HCT116 (cell line): ENCODE results near the gene SUPT20HL2. TPM values are rescaled to one million over a fixed set of nuclear protein-coding genes. Genes with fewer than 3 reads are reported as not detected.

Experiments
- ATAC-seq: fragments of 200-7000 bp; cut with Tn5 transposase; 2 replicates; pipeline ENCODE4 v1.9.1; 2020; ENCODE audit warnings: mild to moderate bottlenecking, moderate library complexity
- BruUV-seq: library from RNA; stranded (reverse); fragments of 400-500 nt; replicated peaks from 2 replicates; lab custom pipeline; 2021; lab: Mats Ljungman, UMichigan
- CTCF ChIA-PET: fragments of 300-600 bp; sonication (Branson Sonifier 250); formaldehyde crosslinking; loops from one replicate; lab custom pipeline; 2021; ENCODE audit warnings: antibody characterized with exemption; lab: Charles Lee
- POLR2A ChIA-PET: fragments of 300-600, 350-600 bp; sonication (Branson Sonifier 250); formaldehyde crosslinking; loops from one replicate; lab custom pipeline; 2021; ENCODE audit warnings: antibody characterized with exemption; lab: Charles Lee
- RAD21 ChIA-PET, 2 experiments: fragments of 300-600 bp; sonication (Branson Sonifier 250); formaldehyde crosslinking; loops; one replicate each; lab custom pipeline; 2023; ENCODE audit warnings: low total read pairs in 2 of 2; ENCODE audit not compliant: uncharacterized antibody in 2 of 2, unreplicated experiment in 2 of 2, low non-redundant PET in 1 of 2; lab: Charles Lee
- DNase-seq: peaks from one replicate; pipeline ENCODE4 v3.0.0-alpha.2; 2010; ENCODE audit warnings: low read depth, low spot score
- H2AFZ ChIP-seq: fragments of 200-600 bp; shearing (Covaris generic), sonication (generic); 2 replicates; pipeline ENCODE4 v1.6.1; 2017; ENCODE audit warnings: low read depth, mixed run types, mixed read lengths, antibody characterized with exemption, low read length; ENCODE audit not compliant: poor library complexity, severe bottlenecking
- H3K27ac ChIP-seq: 2 replicates; pipeline ENCODE4 v1.5.1; 2012; ENCODE audit warnings: low read depth, low read length
- H3K27me3 ChIP-seq: fragments of 200-600 bp; sonication (generic); 2 replicates; pipeline ENCODE4 v1.6.1; 2016; ENCODE audit warnings: mixed run types, low read length, mixed read lengths; ENCODE audit not compliant: insufficient read depth
- H3K36me3 ChIP-seq, 2 experiments: fragments of 200-500 bp in 1 of 2; fragments of 200-600 bp in 1 of 2; sonication (Bioruptor generic) in 1 of 2; sonication (generic) in 1 of 2; 2 replicates each; pipeline versions ENCODE4 v1.5.1 to v1.6.1; 2014 to 2016; ENCODE audit warnings: low read length in 2 of 2, inconsistent platforms in 1 of 2, mixed read lengths in 1 of 2, mixed run types in 1 of 2; ENCODE audit not compliant: insufficient read depth in 2 of 2, control insufficient read depth in 1 of 2
- H3K4me1 ChIP-seq, 2 experiments: fragments of 200-600 bp in 1 of 2; sonication (generic) in 1 of 2; 2 replicates each; pipeline versions ENCODE4 v1.5.1 to v1.6.1; 2012 to 2017; ENCODE audit warnings: low read length in 2 of 2, inconsistent platforms in 1 of 2, mild to moderate bottlenecking in 1 of 2, mixed read lengths in 1 of 2, mixed run types in 1 of 2, moderate library complexity in 1 of 2; ENCODE audit not compliant: insufficient read depth in 2 of 2, control insufficient read depth in 1 of 2
- H3K4me2 ChIP-seq: fragments of 200-600 bp; sonication (generic); 2 replicates; pipeline ENCODE4 v1.6.1; 2017; ENCODE audit warnings: mixed run types, low read length, mixed read lengths
- H3K4me3 ChIP-seq, 2 experiments: fragments of 200-600 bp in 1 of 2; sonication (generic) in 1 of 2; replicated peaks in 1 of 2; 2 replicates each; pipeline ENCODE4 v1.5.1; 2011 to 2016; ENCODE audit warnings: low read length in 2 of 2, control low read depth in 1 of 2, low read depth in 1 of 2, mild to moderate bottlenecking in 1 of 2, mixed read lengths in 1 of 2, mixed run types in 1 of 2
- H3K79me2 ChIP-seq: fragments of 200-600 bp; sonication (generic); 2 replicates; pipeline ENCODE4 v1.6.1; 2017; ENCODE audit warnings: mild to moderate bottlenecking, mixed run types, low read length, moderate library complexity, mixed read lengths; ENCODE audit not compliant: insufficient read depth
- H3K9ac ChIP-seq: fragments of 200-600 bp; sonication (generic); 2 replicates; pipeline ENCODE4 v1.6.1; 2016; ENCODE audit warnings: low read length, mixed read lengths
- H3K9me2 ChIP-seq: fragments of 200-600 bp; sonication (generic), shearing (Covaris generic); 2 replicates; pipeline ENCODE4 v1.6.1; 2017; ENCODE audit warnings: mixed run types, mild to moderate bottlenecking, moderate library complexity; ENCODE audit not compliant: insufficient read depth
- H3K9me3 ChIP-seq, 2 experiments: fragments of 200-500 bp in 1 of 2; fragments of 200-600 bp in 1 of 2; sonication (Bioruptor generic) in 1 of 2; sonication (generic) in 1 of 2; 2 replicates each; pipeline ENCODE4 v1.6.1; 2014 to 2017; ENCODE audit warnings: low read length in 2 of 2, mixed read lengths in 2 of 2, inconsistent platforms in 1 of 2, low read depth in 1 of 2, mild to moderate bottlenecking in 1 of 2, mixed run types in 1 of 2, moderate library complexity in 1 of 2; ENCODE audit not compliant: control insufficient read depth in 1 of 2, insufficient read depth in 1 of 2
- H4K20me1 ChIP-seq: fragments of 200-600 bp; sonication (generic), shearing (Covaris generic); 2 replicates; pipeline ENCODE4 v1.6.1; 2017; ENCODE audit warnings: mixed run types, mild to moderate bottlenecking, moderate library complexity; ENCODE audit not compliant: insufficient read depth
- CEBPB ChIP-seq: IDR thresholded peaks from 2 replicates; pipeline ENCODE4 v1.6.1; 2012; ENCODE audit warnings: low read depth
- CTCF ChIP-seq, 3 experiments: fragments of 200-600 bp in 1 of 3; sonication (generic) in 1 of 3; IDR thresholded peaks in 2 of 3; conservative IDR thresholded peaks in 1 of 3; 2 replicates each; pipeline ENCODE4 v1.5.1; 2012 to 2017; ENCODE audit warnings: low read depth in 2 of 3, low read length in 2 of 3, antibody characterized with exemption in 1 of 3, borderline replicate concordance in 1 of 3, control low read depth in 1 of 3, mild to moderate bottlenecking in 1 of 3, mixed read lengths in 1 of 3, mixed run types in 1 of 3, moderate library complexity in 1 of 3; ENCODE audit not compliant: insufficient read depth in 1 of 3
- ELF1 ChIP-seq: IDR thresholded peaks from 2 replicates; pipeline ENCODE4 v1.6.1; 2012; ENCODE audit warnings: low read depth, borderline replicate concordance
- EZH2phosphoT487 ChIP-seq: fragments of 200-600 bp; IDR thresholded peaks from 2 replicates; pipeline ENCODE4 v1.6.1; 2018; ENCODE audit warnings: antibody characterized with exemption, borderline replicate concordance
- FOSL1 ChIP-seq: IDR thresholded peaks from 2 replicates; pipeline ENCODE4 v1.6.1; 2012; ENCODE audit warnings: low read depth
- JUND ChIP-seq: IDR thresholded peaks from 2 replicates; pipeline ENCODE4 v1.6.1; 2012
- MAX ChIP-seq: IDR thresholded peaks from 2 replicates; pipeline ENCODE4 v1.6.1; 2012
- POLR2AphosphoS5 ChIP-seq: IDR thresholded peaks from 2 replicates; pipeline ENCODE4 v1.6.1; 2011; ENCODE audit warnings: mild to moderate bottlenecking, low read depth, low read length, moderate library complexity
- RAD21 ChIP-seq: IDR thresholded peaks from 2 replicates; pipeline ENCODE4 v1.6.1; 2012; ENCODE audit warnings: low read depth, mild to moderate bottlenecking
- SIN3A ChIP-seq: IDR thresholded peaks from 2 replicates; pipeline ENCODE4 v1.6.1; 2012; ENCODE audit warnings: low read depth
- SRF ChIP-seq: IDR thresholded peaks from 2 replicates; pipeline ENCODE4 v1.6.1; 2012; ENCODE audit warnings: low read depth
- TCF7L2 ChIP-seq: IDR thresholded peaks from 2 replicates; pipeline ENCODE4 v1.7.0; 2011; ENCODE audit warnings: borderline replicate concordance, inconsistent platforms; ENCODE audit not compliant: insufficient read depth, insufficient read length; ENCODE audit errors: extremely low read depth
- ZFX ChIP-seq: fragments of 450-650 bp; IDR thresholded peaks from 2 replicates; pipeline ENCODE4 v1.6.1; 2017
- intact Hi-C: fragments of 100-400 bp; cut with micrococcal nuclease; formaldehyde crosslinking; loops from 2 replicates; pipeline ENCODE4 v1.10.0; 2022
- total RNA-seq: library from RNA; stranded (reverse); gene quantifications from one replicate; pipeline ENCODE4 v1.2.1, GENCODE V29; 2021; ENCODE audit not compliant: unreplicated experiment

The SUPT20HL2 gene
- total RNA-seq, 1 experiment from 2014 or later: not detected

- Histone ChIP-seq H3K36me3 (no peaks in the 10 kb centered on the region), H4K20me1 (no peaks in the 10 kb centered on the region), H2AFZ (no peak overlapping the region), H3K9ac (no peak overlapping the region), H3K4me2 (no peak overlapping the region), H3K4me1 (no peaks in the 10 kb centered on the region), H3K4me3 (no peak overlapping the region), H3K27ac (no peak overlapping the region), H3K9me2 (no peaks in the 10 kb centered on the region), H3K27me3 (no peaks in the 10 kb centered on the region), H3K79me2 (no peaks in the 10 kb centered on the region), H3K9me3 (no peaks in the 10 kb centered on the region)
- no peak for TF ChIP-seq MAX
- no peak for TF ChIP-seq SRF
- TF ChIP-seq ELF1: no peak
- no peak for TF ChIP-seq SIN3A
- no peak for TF ChIP-seq RAD21
- TF ChIP-seq ZFX: no peak
- BruUV-seq: no TSS peak
- intact Hi-C loops: no loop called here
- DNase-seq: no peak
- ChIA-PET CTCF (no interaction called here), POLR2A (no interaction called here), RAD21 (no interaction called here)
- no peak for ATAC-seq
Measured at GRCh38 chrX:24321741-24322395, 8.0 kb upstream of the SUPT20HL2 start.

- H3K9me2 ChIP-seq: no peaks in the 10 kb centered on the region
- H3K27ac ChIP-seq: no peak overlapping the region
- DNase-seq (no peak), ATAC-seq (no peak)
- H3K27me3 ChIP-seq: no peaks in the 10 kb centered on the region
- intact Hi-C loops: no loop called here
- H3K36me3 ChIP-seq: no peaks in the 10 kb centered on the region
- ChIA-PET POLR2A (no interaction called here), RAD21 (no interaction called here), CTCF (no interaction called here)
- no TSS peak for BruUV-seq
- no peak overlapping the region for H3K4me2 ChIP-seq
- H3K4me3 ChIP-seq: no peak overlapping the region
- H3K9me3 ChIP-seq: no peaks in the 10 kb centered on the region
- no peaks in the 10 kb centered on the region for H3K79me2 ChIP-seq
- no peaks in the 10 kb centered on the region for H3K4me1 ChIP-seq
- TF ChIP-seq JUND: no peak
- TF ChIP-seq CEBPB: no peak
- no peak for TF ChIP-seq POLR2AphosphoS5
- TF ChIP-seq TCF7L2: no peak
- no peak for TF ChIP-seq EZH2phosphoT487
- TF ChIP-seq FOSL1: no peak
- TF ChIP-seq CTCF (IDR thresholded peaks at IDR 0.05 in 2 of 3, conservative IDR thresholded peaks at IDR 0.05 in 1 of 3; ENCODE audit: borderline replicate concordance in 1 of 3, insufficient read depth in 1 of 3, low read depth in 2 of 3, low read length in 2 of 3): no peak
- no peak for TF ChIP-seq MAX
- no peak overlapping the region for H3K9ac ChIP-seq
- no peak overlapping the region for H2AFZ ChIP-seq
- H4K20me1 ChIP-seq: no peaks in the 10 kb centered on the region
Measured at GRCh38 chrX:24317567-24317966, 3.7 kb upstream of the SUPT20HL2 start.
